ENCODE results near the gene SDC3. TPM values are rescaled to one million over a fixed set of nuclear protein-coding genes. Genes with fewer than 3 reads are reported as not detected.

The SDC3 gene
- total RNA-seq: 0.71 and 0.81 TPM in 2 replicates

DNA sequence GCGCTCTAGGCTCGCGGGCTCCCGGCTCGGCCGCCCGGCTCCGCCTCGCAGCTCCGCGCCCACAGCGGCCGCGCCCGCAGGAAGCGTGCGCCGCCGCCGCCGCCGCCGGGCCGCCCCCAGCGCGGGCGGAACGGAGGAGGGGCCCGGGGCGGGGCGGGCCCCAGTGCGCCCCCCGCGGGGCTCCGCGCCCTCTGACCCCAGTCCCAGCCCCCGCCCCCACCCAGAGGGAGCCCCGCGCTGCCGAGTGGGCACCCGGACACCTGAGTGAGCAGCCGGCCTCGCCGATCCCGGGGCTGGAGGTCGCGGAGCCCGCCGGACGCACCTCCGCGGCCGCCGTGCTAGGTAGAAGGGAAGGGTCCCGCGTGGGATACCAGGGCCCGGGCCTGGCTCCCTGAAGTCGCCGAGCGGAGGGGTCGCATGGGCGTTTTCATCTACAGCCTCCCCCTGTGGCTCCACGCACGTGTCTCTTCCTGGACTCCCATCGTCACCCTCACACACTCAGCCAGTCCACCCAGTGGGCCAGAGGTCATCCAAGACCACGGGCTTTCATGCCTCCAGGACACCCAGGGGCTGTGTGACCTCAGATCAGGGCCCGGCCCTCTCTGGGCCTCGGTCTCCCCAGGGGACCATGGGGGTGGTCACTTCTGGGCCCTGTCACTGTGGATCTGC is at the start of gene SDC3:
Gene SDC3, minus strand, starts transcription at position 63 of the 669 bp plus-strand sequence. CDS start 172 bp downstream, outside the sequence.
- peaks cover 42% of the 10 kb centered on the region for H3K27me3 Mint-ChIP-seq
- CTCF ChIA-PET: interaction anchor here (4.3 to 7.8 kb wide), 4 partner anchors 107 to 189 kb away, joined by 39 to 158 read pairs (median 46); no protein-coding TSS in a partner anchor
- peak; percentile 71 for ATAC-seq (ENCODE audit: low read depth)

DNA sequence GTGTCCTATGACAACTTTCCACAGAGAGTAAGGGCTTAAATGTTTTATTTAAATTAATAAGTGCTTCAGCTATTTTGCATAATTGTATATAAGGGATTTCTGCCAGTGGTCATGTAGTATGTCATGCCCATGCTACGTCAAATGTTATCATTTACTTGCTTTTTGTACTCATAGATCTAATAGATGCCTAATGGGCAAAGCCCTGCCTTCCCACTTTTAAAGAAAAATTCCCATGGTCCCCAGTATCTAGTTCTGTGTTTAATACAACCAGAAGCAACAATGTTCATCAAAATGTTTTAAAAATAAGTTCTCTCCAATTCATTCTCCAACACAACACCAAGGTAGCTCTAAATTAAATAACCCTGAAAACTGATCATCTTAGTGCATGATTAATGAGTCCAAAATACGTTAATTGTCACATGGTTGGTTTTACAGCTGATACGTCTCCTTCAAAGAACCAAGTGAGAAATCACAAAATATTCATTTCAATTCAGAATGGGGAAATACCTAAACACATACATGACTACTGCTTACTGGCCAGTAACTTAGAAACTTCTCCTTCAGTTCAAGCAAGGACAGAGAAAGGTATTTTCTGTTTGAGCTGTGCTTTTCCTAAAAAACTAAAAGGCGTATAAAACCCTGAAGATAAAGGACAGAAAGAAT is 49.1 kb upstream of the SDC3 start:
- H3K4me1 Mint-ChIP-seq: peaks cover 12% of the 10 kb centered on the region
- POLR2A ChIA-PET: no interaction called here
- H3K4me3 Mint-ChIP-seq: no peak overlapping the region
- H3K36me3 Mint-ChIP-seq (ENCODE audit: low read depth): peaks cover 84% of the 10 kb centered on the region
- DNase-seq (no peak), ATAC-seq (ENCODE audit: low read depth) (peak; percentile 34)
- H3K27me3 Mint-ChIP-seq: no peaks in the 10 kb centered on the region
- H3K27ac Mint-ChIP-seq: peak overlapping the region; percentile 39
- no peaks in the 10 kb centered on the region for H3K9me3 Mint-ChIP-seq
- TF ChIP-seq, protein P1, sequence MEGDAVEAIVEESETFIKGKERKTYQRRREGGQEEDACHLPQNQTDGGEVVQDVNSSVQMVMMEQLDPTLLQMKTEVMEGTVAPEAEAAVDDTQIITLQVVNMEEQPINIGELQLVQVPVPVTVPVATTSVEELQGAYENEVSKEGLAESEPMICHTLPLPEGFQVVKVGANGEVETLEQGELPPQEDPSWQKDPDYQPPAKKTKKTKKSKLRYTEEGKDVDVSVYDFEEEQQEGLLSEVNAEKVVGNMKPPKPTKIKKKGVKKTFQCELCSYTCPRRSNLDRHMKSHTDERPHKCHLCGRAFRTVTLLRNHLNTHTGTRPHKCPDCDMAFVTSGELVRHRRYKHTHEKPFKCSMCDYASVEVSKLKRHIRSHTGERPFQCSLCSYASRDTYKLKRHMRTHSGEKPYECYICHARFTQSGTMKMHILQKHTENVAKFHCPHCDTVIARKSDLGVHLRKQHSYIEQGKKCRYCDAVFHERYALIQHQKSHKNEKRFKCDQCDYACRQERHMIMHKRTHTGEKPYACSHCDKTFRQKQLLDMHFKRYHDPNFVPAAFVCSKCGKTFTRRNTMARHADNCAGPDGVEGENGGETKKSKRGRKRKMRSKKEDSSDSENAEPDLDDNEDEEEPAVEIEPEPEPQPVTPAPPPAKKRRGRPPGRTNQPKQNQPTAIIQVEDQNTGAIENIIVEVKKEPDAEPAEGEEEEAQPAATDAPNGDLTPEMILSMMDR (IDR thresholded peaks at IDR 0.05): no peak
- intact Hi-C loops (cut with micrococcal nuclease): no loop called here
- CTCF ChIA-PET: no interaction called here

More for the DNA sequence above, at the start of gene SDC3:
- peaks cover 25% of the 10 kb centered on the region for H3K4me1 Mint-ChIP-seq
- DNase-seq: no peak
- intact Hi-C loops (cut with micrococcal nuclease): loop anchor here (2.0 kb wide), 1 partner anchor 54 kb away; no protein-coding TSS in a partner anchor
- TF ChIP-seq, protein P1 (IDR thresholded peaks at IDR 0.05): no peak
- POLR2A ChIA-PET: no interaction called here
- peak within 1 kb of the TSS; percentile 84 for H3K4me3 Mint-ChIP-seq
- no peaks in the 10 kb centered on the region for H3K36me3 Mint-ChIP-seq (ENCODE audit: low read depth)
- H3K27ac Mint-ChIP-seq: peak within 1 kb of the TSS; percentile 35
- no peaks in the 10 kb centered on the region for H3K9me3 Mint-ChIP-seq

- Mint-ChIP-seq H3K4me1 (peaks cover 9% of the 10 kb centered on the region), H3K27me3 (no peaks in the 10 kb centered on the region), H3K27ac (no peak overlapping the region), H3K9me3 (no peaks in the 10 kb centered on the region), H3K36me3 (ENCODE audit: low read depth) (peaks cover 87% of the 10 kb centered on the region), H3K4me3 (no peak overlapping the region)
- intact Hi-C loops (cut with micrococcal nuclease): no loop called here
- TF ChIP-seq, protein P1 (IDR thresholded peaks at IDR 0.05): no peak
- DNase-seq: no peak
- ChIA-PET CTCF (no interaction called here), POLR2A (interaction anchor here (0.6 kb wide), 1 partner anchor 1303 kb away, joined by 6 read pairs; no protein-coding TSS in a partner anchor)
- ATAC-seq (ENCODE audit: low read depth): no peak
Observed at GRCh38 chr1:30955448-30956015, 47.0 kb upstream of the SDC3 start.

DNA sequence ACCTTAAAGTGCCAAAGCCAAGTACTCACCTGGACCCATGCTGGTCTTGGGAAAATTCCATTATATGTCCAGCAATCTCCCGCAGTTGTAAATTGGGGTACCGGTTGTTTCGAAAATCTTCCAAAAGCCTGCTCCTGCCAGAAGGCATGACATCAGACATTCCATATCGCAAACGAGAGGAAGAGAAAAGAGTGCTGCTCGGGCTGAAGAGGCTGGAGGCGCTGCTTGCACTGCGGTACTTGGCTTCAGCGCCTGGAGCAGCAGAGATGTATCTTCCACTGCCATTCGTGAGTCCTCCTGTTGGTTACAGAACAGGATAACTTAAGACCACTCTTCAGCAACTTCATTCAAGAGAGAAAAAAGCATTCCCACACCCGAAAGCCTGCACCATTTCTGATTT is 45.1 kb upstream of the SDC3 start:
- Mint-ChIP-seq H3K9me3 (no peaks in the 10 kb centered on the region), H3K27me3 (no peaks in the 10 kb centered on the region), H3K4me1 (peaks cover 13% of the 10 kb centered on the region), H3K36me3 (ENCODE audit: low read depth) (peaks cover 83% of the 10 kb centered on the region), H3K4me3 (no peak overlapping the region), H3K27ac (no peak overlapping the region)
- TF ChIP-seq, protein P1 (IDR thresholded peaks at IDR 0.05): no peak
- ATAC-seq (ENCODE audit: low read depth) (no peak), DNase-seq (no peak)
- POLR2A ChIA-PET: no interaction called here
- CTCF ChIA-PET: no interaction called here
- intact Hi-C loops (cut with micrococcal nuclease): no loop called here

DNA sequence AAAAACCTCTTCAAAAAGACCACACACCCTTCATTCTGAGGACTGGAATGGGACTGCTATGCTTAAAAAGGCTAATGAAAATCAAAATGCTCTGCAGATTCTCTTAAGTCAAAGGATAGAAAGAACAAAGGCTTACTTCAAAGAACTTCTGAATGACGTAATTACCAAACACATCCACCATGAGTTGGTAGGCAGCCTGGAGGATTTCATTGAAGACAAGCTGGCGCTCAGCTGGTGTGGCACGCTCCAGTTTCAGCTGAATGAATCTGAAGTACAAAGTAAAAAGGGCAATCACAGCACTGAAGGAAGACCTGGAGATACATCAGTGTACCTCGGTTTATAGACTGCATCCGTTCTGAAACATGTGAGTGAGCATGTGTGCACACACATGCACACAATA is 43.5 kb upstream of the SDC3 start:
- H3K27me3 Mint-ChIP-seq: no peaks in the 10 kb centered on the region
- ChIA-PET CTCF (no interaction called here), POLR2A (interaction anchor here (0.5 kb wide), 1 partner anchor 207 kb away, joined by 4 read pairs; no protein-coding TSS in a partner anchor)
- no peak overlapping the region for H3K4me3 Mint-ChIP-seq
- intact Hi-C loops (cut with micrococcal nuclease): no loop called here
- no peaks in the 10 kb centered on the region for H3K9me3 Mint-ChIP-seq
- DNase-seq (no peak), ATAC-seq (ENCODE audit: low read depth) (no peak)
- H3K4me1 Mint-ChIP-seq: peaks cover 4% of the 10 kb centered on the region
- H3K36me3 Mint-ChIP-seq (ENCODE audit: low read depth): peaks cover 84% of the 10 kb centered on the region
- H3K27ac Mint-ChIP-seq: no peak overlapping the region
- TF ChIP-seq, protein P1 (IDR thresholded peaks at IDR 0.05): no peak

All from activated B cell treated with CpG ODN at 0.5 μM for 24 hours (primary cell).